HG03064 (cell line): Measurements from ENCODE around the gene MAP3K7.
"Not testable (repeated sequence)": the region's sequence is repeated elsewhere in the genome, so short reads cannot be mapped to it uniquely, and the experiment has no call there.

ENCODE experiments used
- ATAC-seq: cut with Tn5 transposase; IDR thresholded peaks from one replicate; pipeline ENCODE4 v1.9.1; 2021; ENCODE audit warnings: low read depth; ENCODE audit not compliant: unreplicated experiment

Gene MAP3K7

GRCh38 chr6:90578894-90579549 lies 7.8 kb downstream of the MAP3K7 start:
- no peak for ATAC-seq

GRCh38 chr6:90575267-90575666 lies 11.6 kb downstream of the MAP3K7 start:
- no peak for ATAC-seq

GRCh38 chr6:90574610-90575009 lies 12.3 kb downstream of the MAP3K7 start:
- ATAC-seq, result no peak

- ATAC-seq, result no peak
Measured at GRCh38 chr6:90573624-90574023, 13.2 kb downstream of the MAP3K7 start.

- no peak for ATAC-seq
Measured at GRCh38 chr6:90572856-90573255, 14.0 kb downstream of the MAP3K7 start.

- ATAC-seq, result no peak
Measured at GRCh38 chr6:90569223-90569622, 17.6 kb downstream of the MAP3K7 start.

- ATAC-seq, result not testable (repeated sequence)
Measured at GRCh38 chr6:90567682-90568081, 19.2 kb downstream of the MAP3K7 start.

GRCh38 chr6:90562341-90562740 lies 24.5 kb downstream of the MAP3K7 start:
- not testable (repeated sequence) for ATAC-seq

GRCh38 chr6:90559931-90560330 lies 26.9 kb downstream of the MAP3K7 start:
- no peak for ATAC-seq

- no peak for ATAC-seq
Measured at GRCh38 chr6:90557006-90557405, 29.9 kb downstream of the MAP3K7 start.

- ATAC-seq, result no peak
Measured at GRCh38 chr6:90547991-90548390, 38.9 kb downstream of the MAP3K7 start.

GRCh38 chr6:90547079-90547478 lies 39.8 kb downstream of the MAP3K7 start:
- no peak for ATAC-seq

- ATAC-seq, result no peak
Measured at GRCh38 chr6:90545448-90545847, 41.4 kb downstream of the MAP3K7 start.

GRCh38 chr6:90544741-90545140 lies 42.1 kb downstream of the MAP3K7 start:
- ATAC-seq, result no peak

- ATAC-seq, result no peak
Measured at GRCh38 chr6:90544081-90544480, 42.8 kb downstream of the MAP3K7 start.

- ATAC-seq, result no peak
Measured at GRCh38 chr6:90541221-90541620, 45.7 kb downstream of the MAP3K7 start.

- no peak for ATAC-seq
Measured at GRCh38 chr6:90538278-90539046, 48.4 kb downstream of the MAP3K7 start.

GRCh38 chr6:90537723-90538258 lies 49.1 kb downstream of the MAP3K7 start:
- no peak for ATAC-seq

GRCh38 chr6:90537027-90537426 lies 49.8 kb downstream of the MAP3K7 start:
- ATAC-seq, result no peak

GRCh38 chr6:90536520-90536919 lies 50.4 kb downstream of the MAP3K7 start:
- no peak for ATAC-seq

GRCh38 chr6:90534337-90535025 lies 52.4 kb downstream of the MAP3K7 start:
- no peak for ATAC-seq
